Gastrocnemius medialis (tissue), 4 donors: Measurements from ENCODE around the gene MTA2. TPM values are rescaled to one million over a fixed set of nuclear protein-coding genes. Genes with fewer than 3 reads are reported as not detected.
A peak's percentile ranks its signal among the peaks of the same experiment; 100 is the strongest.

Source experiments
- ATAC-seq, 2 donors: fragments of 150-250 bp; one replicate each; pipeline ENCODE4 v1.9.1; 2016
- DNase-seq, 2 donors: peaks; one replicate each; pipeline ENCODE4 v3.0.0-alpha.2; 2019
- H3K27ac ChIP-seq, 4 donors: fragments of 200-600 bp; sonication (generic); 1 replicate in 1 of 4; 2 replicates in 3 of 4; pipeline ENCODE4 v1.5.1; 2016 to 2018; ENCODE audit warnings: mild to moderate bottlenecking in 2 of 4, moderate library complexity in 1 of 4
- H3K27me3 ChIP-seq, 3 donors: fragments of 200-600 bp; sonication (generic) in 2 of 3; 1 replicate in 1 of 3; 2 replicates in 2 of 3; pipeline versions ENCODE4 v1.5.1 to v1.6.0; 2016 to 2019; ENCODE audit warnings: mild to moderate bottlenecking in 1 of 3, moderate library complexity in 1 of 3
- H3K36me3 ChIP-seq, 2 donors: fragments of 200-600 bp; sonication (generic) in 1 of 2; one replicate each; pipeline ENCODE4 v1.5.1; 2017 to 2018
- H3K4me1 ChIP-seq, 2 donors: fragments of 200-600 bp; sonication (generic) in 1 of 2; one replicate each; pipeline ENCODE4 v1.5.1; 2016 to 2017; ENCODE audit warnings: mild to moderate bottlenecking in 2 of 2
- H3K4me3 ChIP-seq, 4 donors: fragments of 200-600 bp; sonication (generic) in 3 of 4; 1 replicate in 1 of 4; 2 replicates in 3 of 4; pipeline ENCODE4 v1.5.1; 2016 to 2019; ENCODE audit warnings: mild to moderate bottlenecking in 2 of 4
- H3K9me3 ChIP-seq, 3 donors: fragments of 200-600 bp; sonication (generic) in 2 of 3; 1 replicate in 1 of 3; 2 replicates in 2 of 3; pipeline ENCODE4 v1.5.1; 2016 to 2019
- CTCF ChIP-seq, 5 experiments: fragments of 450-650 bp in 3 of 5; fragments of 200-600 bp in 2 of 5; sonication (generic) in 2 of 5; IDR thresholded peaks in 4 of 5; conservative IDR thresholded peaks in 1 of 5; 1 replicate in 4 of 5; 2 replicates in 1 of 5; pipeline ENCODE4 v1.5.1; 2016 to 2019; ENCODE audit warnings: antibody characterized with exemption in 5 of 5, mild to moderate bottlenecking in 3 of 5, moderate library complexity in 3 of 5
- POLR2A ChIP-seq, 2 donors: fragments of 450-650 bp; IDR thresholded peaks; one replicate each; pipeline ENCODE4 v1.6.1; 2017; ENCODE audit warnings: antibody characterized with exemption in 2 of 2, mild to moderate bottlenecking in 2 of 2, moderate library complexity in 2 of 2
- in situ Hi-C, 4 donors: fragments of 200-750 bp; cut with MboI; loops; one replicate each; pipeline versions ENCODE4 v1.15.0 to v1.8.0; 2017; ENCODE audit warnings: low sequenced_read_pairs in 4 of 4
- intact Hi-C: fragments of 100-400 bp; cut with DNase I; formaldehyde crosslinking; loops from one replicate; pipeline ENCODE4 v1.15.1; 2023; ENCODE audit warnings: low total_unique reads
- total RNA-seq, 4 donors: library from RNA; depleted of rRNA; stranded (reverse); fragments of >200 nt; gene quantifications; one replicate each; pipeline versions ENCODE4 v1.1.0 to v1.2.3, GENCODE V29; 2016

The MTA2 gene
- total RNA-seq, 4 donors from 2014 or later, result 28.0 to 47.1 (median 31.7) TPM

DNA sequence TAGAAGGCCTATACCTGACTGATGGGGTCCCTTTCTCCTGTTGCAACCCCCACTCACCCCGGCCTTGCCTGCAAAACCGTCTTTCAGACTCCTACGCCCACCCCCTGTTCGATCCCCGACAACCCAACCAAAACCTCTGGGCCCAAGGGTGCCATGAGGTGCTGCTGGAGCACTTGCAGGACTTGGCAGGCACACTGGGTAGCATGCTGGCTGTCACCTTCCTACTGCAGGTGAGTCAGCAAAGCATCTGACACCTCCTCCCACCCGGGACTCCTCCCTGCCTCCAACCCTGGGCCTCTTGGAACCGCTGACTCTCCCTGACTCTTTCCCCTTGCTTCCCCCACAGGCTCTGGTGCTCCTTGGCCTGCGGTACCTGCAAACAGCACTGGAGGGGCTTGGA lies 12.6 kb upstream of the MTA2 start:
- ATAC-seq (no peak), DNase-seq (no peak)
- Histone ChIP-seq H3K9me3 (no peaks in the 10 kb centered on the region), H3K4me3 (no peak overlapping the region), H3K4me1 (peaks cover 16 to 21% of the 10 kb centered on the region in 2 donors), H3K27ac (peak overlapping the region in 2 of 4 donors; percentile 93 to 95), H3K36me3 (peaks cover 0 to 11% of the 10 kb centered on the region in 2 donors), H3K27me3 (no peaks in the 10 kb centered on the region)
- no peak for TF ChIP-seq POLR2A (IDR thresholded peaks at IDR 0.05)
- TF ChIP-seq CTCF (IDR thresholded peaks at IDR 0.05 in 4 of 5, conservative IDR thresholded peaks at IDR 0.05 in 1 of 5), result no peak
- intact Hi-C loops, result loop anchor here (5.0 kb wide), 1 partner anchor 78 kb away; no protein-coding TSS in a partner anchor
- in situ Hi-C loops, result loop anchor here in 1 of 4 donors (25.0 kb wide), 1 partner anchor 98 kb away; the partner anchor contains the start of genes BSCL2 and GNG3

DNA sequence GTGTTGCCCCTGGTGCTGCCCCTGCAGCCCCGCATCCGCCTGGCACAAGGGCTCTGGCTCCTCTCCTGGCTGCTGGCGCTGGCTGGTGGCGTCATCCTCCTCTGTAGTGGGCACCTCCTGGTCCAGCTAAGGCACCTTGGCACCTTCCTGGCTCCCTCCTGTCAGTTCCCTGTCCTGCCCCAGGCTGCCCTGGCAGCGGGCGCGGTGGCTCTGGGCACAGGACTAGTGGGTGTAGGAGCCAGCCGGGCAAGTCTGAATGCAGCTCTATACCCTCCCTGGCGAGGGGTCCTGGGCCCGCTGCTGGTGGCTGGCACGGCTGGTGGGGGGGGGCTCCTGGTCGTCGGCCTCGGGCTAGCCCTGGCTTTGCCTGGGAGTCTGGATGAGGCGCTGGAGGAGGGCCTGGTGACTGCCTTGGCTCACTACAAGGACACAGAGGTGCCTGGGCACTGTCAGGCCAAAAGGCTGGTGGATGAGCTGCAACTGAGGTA lies 11.7 kb upstream of the MTA2 start:
- no peak for TF ChIP-seq POLR2A (IDR thresholded peaks at IDR 0.05)
- TF ChIP-seq CTCF (IDR thresholded peaks at IDR 0.05 in 4 of 5, conservative IDR thresholded peaks at IDR 0.05 in 1 of 5), result no peak
- H3K9me3 ChIP-seq, result no peaks in the 10 kb centered on the region
- in situ Hi-C loops (loop anchor here in 1 of 4 donors (25.0 kb wide), 1 partner anchor 99 kb away; the partner anchor contains the start of genes BSCL2 and GNG3), intact Hi-C loops (loop anchor here (5.0 kb wide), 1 partner anchor 79 kb away; no protein-coding TSS in a partner anchor)
- peaks cover 16 to 21% of the 10 kb centered on the region in 2 donors for H3K4me1 ChIP-seq
- peaks cover 0 to 11% of the 10 kb centered on the region in 2 donors for H3K36me3 ChIP-seq
- DNase-seq (no peak), ATAC-seq (peak; percentile 4 to 8)
- peak overlapping the region; percentile 90 to 95 (median 92) for H3K27ac ChIP-seq
- H3K27me3 ChIP-seq, result no peaks in the 10 kb centered on the region
- peak overlapping the region; percentile 71 to 93 (median 86) for H3K4me3 ChIP-seq

DNA sequence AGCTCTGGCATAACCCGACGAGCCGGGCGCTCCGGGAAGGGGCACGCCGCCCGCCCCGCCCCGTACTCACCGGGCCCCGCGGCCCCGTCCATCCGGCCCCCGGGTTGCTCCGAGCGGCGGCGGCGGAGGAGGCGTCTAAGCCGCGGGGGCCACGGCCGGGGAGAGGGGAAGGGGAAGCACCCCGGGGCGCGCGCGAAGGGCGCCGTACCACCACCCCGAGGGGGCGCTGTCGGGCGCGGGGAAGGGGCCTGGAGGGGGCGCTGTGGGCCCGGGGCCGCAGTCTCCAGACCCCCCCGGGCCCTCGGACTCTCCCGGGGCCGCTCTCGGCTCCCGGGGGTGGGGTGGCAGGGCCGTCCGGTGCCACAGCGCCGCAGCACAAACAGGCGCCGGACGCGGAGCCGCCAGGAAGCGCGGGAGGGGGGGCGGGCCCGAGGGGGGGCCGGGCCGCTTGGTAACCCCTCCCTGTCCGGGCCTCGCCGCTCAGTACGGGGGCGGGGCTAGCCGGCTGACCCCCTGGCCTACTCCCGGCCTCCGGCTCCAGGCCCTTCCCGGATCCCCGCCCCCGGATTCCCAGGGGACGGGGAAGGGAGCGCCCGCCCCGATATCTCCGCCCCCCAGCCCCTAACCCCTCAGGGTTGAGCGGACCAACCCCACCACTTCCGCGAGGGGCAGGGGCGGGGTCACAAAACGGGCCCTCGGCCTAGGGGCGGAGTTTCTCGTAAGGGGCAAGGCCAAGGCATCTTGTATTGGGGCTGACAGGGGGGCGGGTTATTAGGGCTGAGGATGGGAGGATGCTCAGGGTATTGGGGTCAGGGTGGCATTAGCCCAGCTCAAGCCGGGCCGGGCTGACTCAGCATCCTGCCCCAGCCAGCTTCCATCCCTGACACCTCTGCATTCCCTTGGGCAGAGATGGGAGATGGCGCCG lies 11.0 kb upstream of the MTA2 start, which contains the start of the genes EML3 and ROM1:
TSS of gene EML3 (minus strand) at position 410 of the 925 bp plus-strand sequence. CDS start at position 92, 318 bp downstream.
TSS of gene ROM1 (plus strand) at position 892 of the 925 bp plus-strand sequence. CDS start at position 917, 25 bp downstream.
- in situ Hi-C loops (loop anchor here in 1 of 4 donors (25.0 kb wide), 1 partner anchor 100 kb away; the partner anchor contains the start of genes BSCL2 and GNG3), intact Hi-C loops (loop anchor here (1.0 to 5.0 kb wide), 3 partner anchors 10 to 80 kb away; no protein-coding TSS in a partner anchor)
- Histone ChIP-seq H3K4me1 (peaks cover 16 to 21% of the 10 kb centered on the region in 2 donors), H3K27ac (peak within 1 kb of the TSS; percentile 90 to 95 (median 92)), H3K4me3 (peak within 1 kb of the TSS; percentile 71 to 93 (median 86)), H3K36me3 (peaks cover 0 to 11% of the 10 kb centered on the region in 2 donors), H3K9me3 (no peaks in the 10 kb centered on the region), H3K27me3 (no peaks in the 10 kb centered on the region)
- peak; percentile 82 to 83 for ATAC-seq
- DNase-seq, result peak; percentile 80 to 82
- peak in 4 of 5 experiments; percentile 91 to 99 (median 94) for TF ChIP-seq CTCF (IDR thresholded peaks at IDR 0.05 in 4 of 5, conservative IDR thresholded peaks at IDR 0.05 in 1 of 5)
- no peak for TF ChIP-seq POLR2A (IDR thresholded peaks at IDR 0.05)

- intact Hi-C loops (loop anchor here (1.0 to 5.0 kb wide), 3 partner anchors 10 to 80 kb away; no protein-coding TSS in a partner anchor), in situ Hi-C loops (loop anchor here in 1 of 4 donors (25.0 kb wide), 1 partner anchor 100 kb away; the partner anchor contains the start of genes BSCL2 and GNG3)
- peaks cover 0 to 6% of the 10 kb centered on the region in 2 donors for H3K36me3 ChIP-seq
Measured at GRCh38 chr11:62611705-62612365, 10.2 kb upstream of the MTA2 start.

More at GRCh38 chr11:62611705-62612365, 10.2 kb upstream of the MTA2 start:
- Histone ChIP-seq H3K9me3 (no peaks in the 10 kb centered on the region), H3K4me1 (peaks cover 16 to 21% of the 10 kb centered on the region in 2 donors), H3K27ac (peak overlapping the region; percentile 90 to 95 (median 92)), H3K4me3 (peak overlapping the region; percentile 71 to 93 (median 86)), H3K27me3 (no peaks in the 10 kb centered on the region)
- DNase-seq (peak in 1 of 2 donors; percentile 45), ATAC-seq (peak; percentile 1 to 5)
- no peak for TF ChIP-seq CTCF (IDR thresholded peaks at IDR 0.05 in 4 of 5, conservative IDR thresholded peaks at IDR 0.05 in 1 of 5)
- TF ChIP-seq POLR2A (IDR thresholded peaks at IDR 0.05), result no peak
